Measurements from ENCODE around the gene WFDC2. TPM values are rescaled to one million over a fixed set of nuclear protein-coding genes. Genes with fewer than 3 reads are reported as not detected.

WFDC2 gene
- not detected in 2 replicates for total RNA-seq

GRCh38 chr20:45469336-45470261 lies at the start of gene WFDC2:
WFDC2 (plus strand) TSS chr20:45469753; CDS start chr20:45469782, 29 bp downstream.

GRCh38 chr20:45515147-45515913 lies 45.8 kb downstream of the WFDC2 start, which contains the start of gene SPINT3:
SPINT3 (minus strand) TSS chr20:45515622; CDS start chr20:45515608, 14 bp downstream.

Small RNA genes lying within 50 kb of the gene (small RNA-seq; reads per million reads assigned to genes)
- not detected for gene MIR6812

Other genes starting within 250 kb of the WFDC2 start
- not detected in 2 replicates for gene SEMG2, start 248.4 kb upstream of the WFDC2 start, total RNA-seq
- gene SLPI, start 215.2 kb upstream of the WFDC2 start, total RNA-seq: not detected in 2 replicates
- not detected in 2 replicates for gene RBPJL, start 162.9 kb upstream of the WFDC2 start, total RNA-seq
- under 0.01 TPM in 1 of 2 replicates, not detected in the other for gene MATN4, start 161.5 kb upstream of the WFDC2 start, total RNA-seq
- 65.4 and 65.5 TPM in 2 replicates for gene SDC4, start 121.3 kb upstream of the WFDC2 start, total RNA-seq
- 18.0 and 19.5 TPM in 2 replicates for gene SYS1, start 106.6 kb upstream of the WFDC2 start, total RNA-seq
- gene TP53TG5, start 91.4 kb upstream of the WFDC2 start, total RNA-seq: not detected in 2 replicates
- 0.59 and 1.8 TPM in 2 replicates for gene DBNDD2, start 61.5 kb upstream of the WFDC2 start, total RNA-seq
- gene PIGT, start 53.6 kb upstream of the WFDC2 start, total RNA-seq: 30.9 and 45.6 TPM in 2 replicates
- gene SPINT3, start 45.9 kb downstream of the WFDC2 start, total RNA-seq: not detected in 2 replicates
- gene WFDC6, start 69.7 kb downstream of the WFDC2 start, total RNA-seq: not detected in 2 replicates
- not detected in 2 replicates for gene EPPIN, start 77.6 kb downstream of the WFDC2 start, total RNA-seq
- not detected in 2 replicates for gene WFDC8, start 109.5 kb downstream of the WFDC2 start, total RNA-seq
- gene WFDC10A, start 160.0 kb downstream of the WFDC2 start, total RNA-seq: 0.73 TPM in 1 of 2 replicates, not detected in the other
- not detected in 2 replicates for gene WFDC9, start 161.5 kb downstream of the WFDC2 start, total RNA-seq
- not detected in 2 replicates for gene WFDC11, start 200.5 kb downstream of the WFDC2 start, total RNA-seq
- gene WFDC13, start 232.3 kb downstream of the WFDC2 start, total RNA-seq: not detected in 2 replicates
- not detected in 2 replicates for gene WFDC10B, start 235.3 kb downstream of the WFDC2 start, total RNA-seq

Data from subcutaneous preadipocyte (primary cell).